ENCODE measurements around the gene AHR. TPM values are rescaled to one million over a fixed set of nuclear protein-coding genes. Genes with fewer than 3 reads are reported as not detected.

The AHR gene
- polyA plus RNA-seq, 1 donor: 37.9 TPM

- Histone ChIP-seq H3K4me1 (ENCODE audit: control insufficient read depth, insufficient read depth, low read length) (peaks cover 4% of the 10 kb centered on the region), H3K4me3 (ENCODE audit: low read length) (no peak overlapping the region), H3K27me3 (ENCODE audit: control insufficient read depth, insufficient read depth, low read length) (no peaks in the 10 kb centered on the region), H3K36me3 (ENCODE audit: control insufficient read depth, insufficient read depth, low read length) (no peaks in the 10 kb centered on the region), H3K27ac (ENCODE audit: low read length) (no peak overlapping the region), H3K9me3 (ENCODE audit: control insufficient read depth, low read depth, low read length) (no peaks in the 10 kb centered on the region)
- 80% methylated on average over 1 of the region's 8 CpGs for WGBS (ENCODE audit: insufficient coverage, low lambda C conversion rate)
- DNase-seq: no peak
Observed at GRCh38 chr7:17302575-17303142, 4.2 kb downstream of the AHR start.

GRCh38 chr7:17304926-17305325 is 6.5 kb downstream of the AHR start:
- Histone ChIP-seq H3K4me1 (ENCODE audit: control insufficient read depth, insufficient read depth, low read length) (peaks cover 2% of the 10 kb centered on the region), H3K27me3 (ENCODE audit: control insufficient read depth, insufficient read depth, low read length) (no peaks in the 10 kb centered on the region), H3K9me3 (ENCODE audit: control insufficient read depth, low read depth, low read length) (no peaks in the 10 kb centered on the region), H3K36me3 (ENCODE audit: control insufficient read depth, insufficient read depth, low read length) (peaks cover 2% of the 10 kb centered on the region), H3K4me3 (ENCODE audit: low read length) (no peak overlapping the region), H3K27ac (ENCODE audit: low read length) (no peak overlapping the region)
- DNase-seq: no peak

GRCh38 chr7:17305387-17306171 is 7.1 kb downstream of the AHR start:
- no peak overlapping the region for H3K4me3 ChIP-seq (ENCODE audit: low read length)
- peaks cover 2% of the 10 kb centered on the region for H3K4me1 ChIP-seq (ENCODE audit: control insufficient read depth, insufficient read depth, low read length)
- no peaks in the 10 kb centered on the region for H3K9me3 ChIP-seq (ENCODE audit: control insufficient read depth, low read depth, low read length)
- no peak overlapping the region for H3K27ac ChIP-seq (ENCODE audit: low read length)
- H3K27me3 ChIP-seq (ENCODE audit: control insufficient read depth, insufficient read depth, low read length): no peaks in the 10 kb centered on the region
- 94% methylated on average over 5 of the region's 6 CpGs for WGBS (ENCODE audit: insufficient coverage, low lambda C conversion rate)
- no peak for DNase-seq
- peaks cover 3% of the 10 kb centered on the region for H3K36me3 ChIP-seq (ENCODE audit: control insufficient read depth, insufficient read depth, low read length)

- H3K9me3 ChIP-seq (ENCODE audit: control insufficient read depth, low read depth, low read length): no peaks in the 10 kb centered on the region
- H3K27me3 ChIP-seq (ENCODE audit: control insufficient read depth, insufficient read depth, low read length): no peaks in the 10 kb centered on the region
- WGBS (ENCODE audit: insufficient coverage, low lambda C conversion rate): no CpG with 5 or more reads among the region's 1 CpG
- no peak for DNase-seq
- no peak overlapping the region for H3K4me3 ChIP-seq (ENCODE audit: low read length)
- peaks cover 9% of the 10 kb centered on the region for H3K36me3 ChIP-seq (ENCODE audit: control insufficient read depth, insufficient read depth, low read length)
- H3K27ac ChIP-seq (ENCODE audit: low read length): no peak overlapping the region
- H3K4me1 ChIP-seq (ENCODE audit: control insufficient read depth, insufficient read depth, low read length): no peaks in the 10 kb centered on the region
Observed at GRCh38 chr7:17307000-17307399, 8.5 kb downstream of the AHR start.

GRCh38 chr7:17307558-17307957 is 9.1 kb downstream of the AHR start:
- Histone ChIP-seq H3K4me1 (ENCODE audit: control insufficient read depth, insufficient read depth, low read length) (no peaks in the 10 kb centered on the region), H3K27ac (ENCODE audit: low read length) (no peak overlapping the region), H3K9me3 (ENCODE audit: control insufficient read depth, low read depth, low read length) (no peaks in the 10 kb centered on the region), H3K36me3 (ENCODE audit: control insufficient read depth, insufficient read depth, low read length) (peaks cover 11% of the 10 kb centered on the region), H3K27me3 (ENCODE audit: control insufficient read depth, insufficient read depth, low read length) (no peaks in the 10 kb centered on the region), H3K4me3 (ENCODE audit: low read length) (no peak overlapping the region)
- WGBS (ENCODE audit: insufficient coverage, low lambda C conversion rate): 86% methylated on average over 2 of the region's 5 CpGs
- DNase-seq: no peak

- Histone ChIP-seq H3K9me3 (ENCODE audit: control insufficient read depth, low read depth, low read length) (no peaks in the 10 kb centered on the region), H3K27ac (ENCODE audit: low read length) (no peak overlapping the region), H3K27me3 (ENCODE audit: control insufficient read depth, insufficient read depth, low read length) (no peaks in the 10 kb centered on the region), H3K4me3 (ENCODE audit: low read length) (no peak overlapping the region), H3K36me3 (ENCODE audit: control insufficient read depth, insufficient read depth, low read length) (peaks cover 13% of the 10 kb centered on the region), H3K4me1 (ENCODE audit: control insufficient read depth, insufficient read depth, low read length) (no peaks in the 10 kb centered on the region)
- 86% methylated on average over 2 of the region's 2 CpGs for WGBS (ENCODE audit: insufficient coverage, low lambda C conversion rate)
- DNase-seq: no peak
Observed at GRCh38 chr7:17307969-17308648, 9.7 kb downstream of the AHR start.

GRCh38 chr7:17311194-17311593 is 12.7 kb downstream of the AHR start:
- Histone ChIP-seq H3K27me3 (ENCODE audit: control insufficient read depth, insufficient read depth, low read length) (no peaks in the 10 kb centered on the region), H3K9me3 (ENCODE audit: control insufficient read depth, low read depth, low read length) (no peaks in the 10 kb centered on the region), H3K4me1 (ENCODE audit: control insufficient read depth, insufficient read depth, low read length) (no peaks in the 10 kb centered on the region), H3K36me3 (ENCODE audit: control insufficient read depth, insufficient read depth, low read length) (peaks cover 13% of the 10 kb centered on the region), H3K4me3 (ENCODE audit: low read length) (no peak overlapping the region), H3K27ac (ENCODE audit: low read length) (no peak overlapping the region)
- DNase-seq: no peak
- WGBS (ENCODE audit: insufficient coverage, low lambda C conversion rate): 100% methylated on average over 1 of the region's 4 CpGs

- H3K27ac ChIP-seq (ENCODE audit: low read length): no peak overlapping the region
- no CpG with 5 or more reads among the region's 3 CpGs for WGBS (ENCODE audit: insufficient coverage, low lambda C conversion rate)
- H3K9me3 ChIP-seq (ENCODE audit: control insufficient read depth, low read depth, low read length): no peaks in the 10 kb centered on the region
- no peaks in the 10 kb centered on the region for H3K4me1 ChIP-seq (ENCODE audit: control insufficient read depth, insufficient read depth, low read length)
- DNase-seq: no peak
- no peaks in the 10 kb centered on the region for H3K27me3 ChIP-seq (ENCODE audit: control insufficient read depth, insufficient read depth, low read length)
- no peak overlapping the region for H3K4me3 ChIP-seq (ENCODE audit: low read length)
- H3K36me3 ChIP-seq (ENCODE audit: control insufficient read depth, insufficient read depth, low read length): peaks cover 13% of the 10 kb centered on the region
Observed at GRCh38 chr7:17311952-17312351, 13.5 kb downstream of the AHR start.

- peaks cover 13% of the 10 kb centered on the region for H3K36me3 ChIP-seq (ENCODE audit: control insufficient read depth, insufficient read depth, low read length)
- no peak overlapping the region for H3K4me3 ChIP-seq (ENCODE audit: low read length)
- no peaks in the 10 kb centered on the region for H3K4me1 ChIP-seq (ENCODE audit: control insufficient read depth, insufficient read depth, low read length)
- no peaks in the 10 kb centered on the region for H3K9me3 ChIP-seq (ENCODE audit: control insufficient read depth, low read depth, low read length)
- no peak for DNase-seq
- no peak overlapping the region for H3K27ac ChIP-seq (ENCODE audit: low read length)
- WGBS (ENCODE audit: insufficient coverage, low lambda C conversion rate): no CpG with 5 or more reads among the region's 2 CpGs
- H3K27me3 ChIP-seq (ENCODE audit: control insufficient read depth, insufficient read depth, low read length): no peaks in the 10 kb centered on the region
Observed at GRCh38 chr7:17312641-17313040, 14.2 kb downstream of the AHR start.

GRCh38 chr7:17313194-17313593 is 14.7 kb downstream of the AHR start:
- DNase-seq: no peak
- H3K27me3 ChIP-seq (ENCODE audit: control insufficient read depth, insufficient read depth, low read length): no peaks in the 10 kb centered on the region
- peaks cover 13% of the 10 kb centered on the region for H3K36me3 ChIP-seq (ENCODE audit: control insufficient read depth, insufficient read depth, low read length)
- no peaks in the 10 kb centered on the region for H3K4me1 ChIP-seq (ENCODE audit: control insufficient read depth, insufficient read depth, low read length)
- no peak overlapping the region for H3K4me3 ChIP-seq (ENCODE audit: low read length)
- WGBS (ENCODE audit: insufficient coverage, low lambda C conversion rate): 88% methylated on average over 3 of the region's 5 CpGs
- no peaks in the 10 kb centered on the region for H3K9me3 ChIP-seq (ENCODE audit: control insufficient read depth, low read depth, low read length)
- no peak overlapping the region for H3K27ac ChIP-seq (ENCODE audit: low read length)
